ENCODE results near the gene EMILIN2. TPM values are rescaled to one million over a fixed set of nuclear protein-coding genes. Genes with fewer than 3 reads are reported as not detected.

Gene EMILIN2
- total and polyA plus RNA-seq, 10 donors = 7.5 to 47.7 (median 21.3) TPM

GRCh38 chr18:2959341-2959740 lies 112.5 kb downstream of the EMILIN2 start:
- Histone ChIP-seq H3K36me3 (peaks cover 0 to 15% (median 8%) of the 10 kb centered on the region in 6 donors), H3K4me1 (peaks cover 53 to 100% (median 83%) of the 10 kb centered on the region in 6 donors), H3K9me3 (no peaks in the 10 kb centered on the region), H3K27ac (peak overlapping the region; percentile 64 to 92 (median 86)), H3K4me3 (no peak overlapping the region), H3K27me3 (replicated peaks in 1 of 7) (no peaks in the 10 kb centered on the region)
- no peak for DNase-seq
- 53 to 78% (median 65%) methylated on average over 2 of the region's 2 CpGs for WGBS, 5 donors
- intact Hi-C loops (cut with DNase I; ENCODE audit: low total_unique reads) = no loop called here
- TF ChIP-seq POLR2AphosphoS5 (IDR thresholded peaks at IDR 0.05) (no peak), POLR2A (IDR thresholded peaks at IDR 0.05) (no peak), CTCF (IDR thresholded peaks at IDR 0.05 in 8 of 11, conservative IDR thresholded peaks at IDR 0.05 in 3 of 11) (no peak)

- WGBS, 5 donors = 65 to 82% (median 81%) methylated on average over 7 of the region's 7 CpGs
- Histone ChIP-seq H3K36me3 (no peaks in the 10 kb centered on the region), H3K4me3 (peak overlapping the region in 2 of 8 donors; percentile 6 to 48), H3K27ac (peak overlapping the region; percentile 58 to 92 (median 88)), H3K27me3 (replicated peaks in 1 of 7) (no peaks in the 10 kb centered on the region), H3K9me3 (no peaks in the 10 kb centered on the region), H3K4me1 (peaks cover 57 to 100% (median 82%) of the 10 kb centered on the region in 6 donors)
- TF ChIP-seq POLR2A (IDR thresholded peaks at IDR 0.05) (no peak), POLR2AphosphoS5 (IDR thresholded peaks at IDR 0.05) (no peak), CTCF (IDR thresholded peaks at IDR 0.05 in 8 of 11, conservative IDR thresholded peaks at IDR 0.05 in 3 of 11) (no peak)
- intact Hi-C loops (cut with DNase I; ENCODE audit: low total_unique reads) = no loop called here
- no peak for DNase-seq
Observed at GRCh38 chr18:2960983-2961696, 114.3 kb downstream of the EMILIN2 start.

- no peak for DNase-seq
- WGBS, 5 donors = 13 to 23% (median 17%) methylated on average over 4 of the region's 4 CpGs
- peak overlapping the region in 1 of 8 donors; percentile 20 for H3K4me3 ChIP-seq
Observed at GRCh38 chr18:2961821-2962220, 115.0 kb downstream of the EMILIN2 start.

More at GRCh38 chr18:2961821-2962220, 115.0 kb downstream of the EMILIN2 start:
- TF ChIP-seq POLR2AphosphoS5 (IDR thresholded peaks at IDR 0.05) (no peak), POLR2A (IDR thresholded peaks at IDR 0.05) (no peak), CTCF (IDR thresholded peaks at IDR 0.05 in 8 of 11, conservative IDR thresholded peaks at IDR 0.05 in 3 of 11) (no peak)
- intact Hi-C loops (cut with DNase I; ENCODE audit: low total_unique reads) = no loop called here
- no peaks in the 10 kb centered on the region for H3K27me3 ChIP-seq (replicated peaks in 1 of 7)
- H3K36me3 ChIP-seq = no peaks in the 10 kb centered on the region
- no peaks in the 10 kb centered on the region for H3K9me3 ChIP-seq
- H3K4me1 ChIP-seq = peaks cover 56 to 100% (median 81%) of the 10 kb centered on the region in 6 donors
- peak overlapping the region; percentile 58 to 92 (median 88) for H3K27ac ChIP-seq

All from spleen (tissue), 11 donors.